ENCODE measurements around the gene KRTAP3-2.

Gene KRTAP3-2

DNA sequence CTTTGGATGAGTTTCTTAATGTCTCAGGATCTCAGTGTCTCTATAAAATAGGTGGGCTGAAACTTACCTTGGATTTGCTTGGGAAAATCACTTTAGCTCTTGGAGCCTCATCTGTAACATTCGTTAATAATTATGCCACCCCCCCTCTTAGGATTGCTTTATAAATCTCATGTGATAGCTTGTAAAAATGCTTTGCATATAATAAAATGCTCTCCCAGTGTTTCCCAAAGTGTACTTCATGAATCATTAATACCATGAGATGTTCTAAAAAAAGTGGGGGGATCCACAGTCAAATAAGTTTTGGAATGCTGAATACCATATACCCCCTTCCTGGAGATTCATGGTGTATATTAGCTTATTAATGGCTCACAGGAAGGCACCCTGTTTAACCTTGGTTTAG, 38.1 kb downstream of the KRTAP3-2 start:
- no peak for DNase-seq

DNA sequence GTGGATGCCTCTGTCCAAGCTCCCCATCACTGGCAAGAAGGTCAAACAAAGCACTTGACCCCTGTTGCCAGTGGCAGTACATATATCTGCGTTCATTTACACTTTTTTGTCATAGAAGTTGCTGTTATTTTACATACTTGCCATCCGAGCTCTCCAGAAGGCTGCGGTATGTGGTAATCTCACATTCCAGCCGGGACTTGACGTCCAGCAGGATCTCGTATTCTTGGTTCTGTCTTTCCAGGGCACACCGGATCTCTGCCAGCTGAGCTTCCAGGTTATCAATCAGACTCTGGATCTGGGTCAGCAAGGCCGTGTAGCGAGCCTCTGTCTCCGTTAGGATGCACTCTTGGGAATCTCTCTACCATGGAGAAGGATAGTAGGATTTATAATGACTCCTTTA, 39.6 kb downstream of the KRTAP3-2 start:
- DNase-seq: no peak

DNA sequence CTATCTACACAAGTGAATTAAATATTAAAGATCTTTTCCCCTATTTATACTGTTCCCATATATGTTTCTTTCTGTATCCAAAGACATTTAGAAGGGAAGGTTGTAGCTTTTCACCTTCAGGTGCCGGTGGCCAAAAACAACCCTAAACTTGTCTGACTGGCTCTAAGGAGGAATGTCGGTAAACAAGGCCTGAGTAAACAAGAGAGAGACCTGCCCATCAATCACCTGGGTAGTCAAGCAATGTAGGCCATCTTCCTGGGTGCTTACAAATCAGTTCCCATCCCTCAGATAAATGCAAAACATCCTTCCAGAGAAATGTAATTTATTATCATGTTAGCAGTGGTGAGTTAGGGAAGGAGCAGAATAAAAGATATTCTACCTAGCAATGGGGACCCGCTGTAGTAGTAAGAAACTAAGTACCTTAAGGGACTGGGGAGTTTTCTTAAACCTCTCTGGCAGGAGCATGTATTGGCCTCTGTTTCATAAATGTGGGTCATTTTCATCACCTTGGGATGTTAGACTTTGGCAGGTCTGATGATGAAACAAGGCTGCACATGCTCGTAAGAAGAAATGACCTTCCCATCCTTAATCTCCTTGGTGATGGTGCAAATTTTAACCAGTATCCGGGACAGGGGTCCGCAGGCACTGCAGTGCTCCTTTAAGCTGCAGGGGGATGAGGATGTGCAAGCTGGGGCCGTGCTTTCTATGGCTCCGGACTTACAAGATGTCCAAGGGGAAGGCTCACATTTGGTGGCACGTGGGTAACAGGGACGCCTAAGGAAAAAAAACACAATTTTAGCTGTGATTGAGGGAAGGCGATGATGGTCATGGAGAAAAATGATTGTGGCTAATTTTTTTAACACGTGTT, 41.4 kb downstream of the KRTAP3-2 start:
- no peak for DNase-seq

DNA sequence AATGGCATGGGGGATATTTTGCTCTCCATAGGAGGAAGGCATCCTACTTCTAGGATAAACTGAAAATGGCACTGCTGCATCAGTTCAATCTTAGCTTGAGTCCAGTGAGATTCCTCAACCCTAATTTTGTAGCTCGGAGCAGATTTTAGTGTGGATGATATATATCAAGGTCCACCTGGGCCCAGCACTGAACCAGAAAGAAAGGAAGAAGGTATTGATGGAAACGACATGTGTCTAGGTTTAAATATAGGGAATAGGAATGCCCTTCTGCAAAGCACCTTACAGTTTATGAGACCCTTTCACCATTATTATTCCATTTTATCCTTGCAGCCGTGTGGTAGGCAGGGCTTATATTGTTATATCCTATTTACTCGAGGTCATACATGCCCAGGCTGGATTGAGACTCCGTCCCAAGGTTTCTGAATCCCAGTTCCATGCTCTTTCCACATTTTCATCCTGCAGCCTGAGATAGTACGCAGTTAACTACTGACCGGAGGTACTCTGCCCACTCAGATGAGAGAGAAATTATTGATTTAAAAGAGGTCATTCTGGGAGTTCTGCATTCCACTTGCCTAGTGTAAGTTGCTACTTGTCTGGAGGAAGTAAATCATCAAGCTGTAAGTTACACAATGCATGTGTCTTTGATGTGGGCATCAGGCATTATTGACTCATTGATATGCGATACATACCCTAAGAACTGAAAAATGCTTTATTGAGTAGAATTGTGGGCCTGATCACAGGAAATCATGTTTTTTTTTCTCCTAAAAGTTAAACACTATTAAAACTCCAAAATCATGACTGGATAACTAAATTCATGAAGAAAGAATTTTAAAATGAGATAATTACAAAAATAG, 43.1 kb downstream of the KRTAP3-2 start:
- DNase-seq: no peak

DNA sequence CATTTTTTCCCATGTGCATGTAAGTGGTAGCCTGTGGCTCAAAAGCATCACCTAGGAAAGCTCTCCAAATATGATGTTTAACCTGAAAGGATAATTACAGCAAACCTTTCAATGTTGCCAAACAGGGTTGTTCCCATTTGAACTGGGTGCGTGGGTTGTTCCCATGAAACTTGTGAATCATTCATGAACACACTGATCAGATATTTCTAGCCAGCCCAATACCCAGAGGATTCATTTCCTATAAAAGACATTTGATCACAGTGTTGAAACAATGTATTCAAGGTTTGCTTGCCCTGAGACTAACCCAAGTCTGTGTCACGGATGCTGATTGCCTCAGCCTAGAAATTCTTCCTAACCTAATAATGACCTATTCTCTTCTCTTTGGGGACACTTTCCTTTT, 45.8 kb downstream of the KRTAP3-2 start:
- no peak for DNase-seq

DNA sequence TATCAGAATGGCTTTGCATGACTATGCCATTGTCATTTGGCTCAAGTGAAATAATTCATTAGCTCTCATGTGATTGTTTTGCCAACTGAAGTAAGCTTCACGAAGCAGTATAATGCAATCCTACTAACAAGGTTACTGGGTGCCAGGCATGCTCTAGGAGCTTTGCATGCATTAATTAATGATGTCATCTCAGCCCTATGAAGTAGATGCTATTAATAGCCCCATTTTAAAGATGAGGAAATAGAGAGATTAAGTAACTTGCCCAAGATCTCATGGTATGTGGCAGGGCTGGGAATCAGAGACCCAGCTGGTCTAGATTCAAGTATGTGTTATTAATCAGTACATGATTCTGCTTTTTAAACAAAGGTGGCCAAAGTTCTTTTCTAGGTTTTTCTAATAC, 47.0 kb downstream of the KRTAP3-2 start:
- DNase-seq: no peak

DNA sequence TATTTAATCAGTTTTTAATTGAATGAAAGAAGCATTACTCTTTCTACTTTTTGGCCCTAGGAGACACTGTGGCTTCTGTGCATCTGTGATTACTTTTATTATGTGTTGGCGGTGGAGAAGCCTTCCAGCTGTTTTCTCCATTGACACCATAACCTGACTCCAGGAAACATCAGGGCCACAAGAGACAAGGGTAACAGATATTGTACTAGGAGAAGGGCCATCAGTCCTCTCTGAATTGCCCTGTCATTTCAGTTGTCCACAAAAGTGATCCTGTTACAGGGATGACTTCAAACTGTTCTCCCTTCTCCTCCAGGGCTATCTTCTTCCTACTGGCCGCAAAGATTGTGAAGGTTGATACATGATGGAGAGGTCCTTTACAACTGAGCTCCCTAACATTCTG, 47.6 kb downstream of the KRTAP3-2 start:
- DNase-seq: no peak

DNA sequence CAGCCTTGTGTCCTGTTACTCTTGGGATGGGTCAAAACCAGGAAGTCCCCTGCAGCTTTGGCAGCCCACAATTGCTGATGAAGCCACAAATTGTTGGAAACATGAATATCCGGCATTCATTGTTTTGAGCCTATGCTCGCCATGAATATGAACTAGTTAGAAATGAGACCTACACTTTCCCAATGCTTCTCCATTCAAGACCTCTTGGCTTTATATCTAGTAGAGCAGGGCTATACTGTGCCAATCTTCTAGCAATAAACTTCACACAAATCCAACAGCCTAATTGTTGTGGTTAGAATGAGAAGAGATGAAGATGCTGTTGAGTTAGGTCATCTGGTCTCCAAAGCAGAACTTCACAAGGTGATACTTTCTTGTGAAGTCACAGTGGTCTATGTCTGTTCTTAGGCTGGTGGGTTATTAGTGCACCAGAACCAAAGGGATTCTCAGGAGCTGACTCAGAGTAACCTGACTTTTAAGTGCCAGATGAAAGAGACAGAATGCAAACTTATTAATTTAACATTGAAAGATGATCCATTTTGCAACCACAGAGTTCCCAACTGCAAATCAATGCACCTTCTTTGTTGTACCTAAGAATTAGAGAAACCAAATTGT, 48.6 kb downstream of the KRTAP3-2 start:
- DNase-seq: no peak

DNA sequence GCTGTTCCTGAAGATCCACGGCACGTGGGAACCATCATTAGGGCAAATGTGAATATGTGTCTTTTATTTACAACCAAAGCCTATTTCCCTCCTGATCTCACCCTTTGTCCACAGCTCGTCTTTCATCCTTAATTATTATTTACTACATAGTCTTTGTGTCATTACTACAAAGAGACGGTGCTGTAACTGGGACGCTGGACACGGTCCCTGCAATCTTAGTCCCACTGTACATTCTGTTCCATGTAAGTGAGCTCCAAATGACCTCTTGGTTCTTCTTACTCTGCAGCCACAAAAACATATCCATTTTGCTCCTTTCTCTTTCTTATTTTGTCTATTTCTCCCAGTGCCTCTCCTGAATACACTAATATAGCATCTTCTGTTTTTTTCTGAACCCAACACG, 49.5 kb downstream of the KRTAP3-2 start:
- no peak for DNase-seq

DNA sequence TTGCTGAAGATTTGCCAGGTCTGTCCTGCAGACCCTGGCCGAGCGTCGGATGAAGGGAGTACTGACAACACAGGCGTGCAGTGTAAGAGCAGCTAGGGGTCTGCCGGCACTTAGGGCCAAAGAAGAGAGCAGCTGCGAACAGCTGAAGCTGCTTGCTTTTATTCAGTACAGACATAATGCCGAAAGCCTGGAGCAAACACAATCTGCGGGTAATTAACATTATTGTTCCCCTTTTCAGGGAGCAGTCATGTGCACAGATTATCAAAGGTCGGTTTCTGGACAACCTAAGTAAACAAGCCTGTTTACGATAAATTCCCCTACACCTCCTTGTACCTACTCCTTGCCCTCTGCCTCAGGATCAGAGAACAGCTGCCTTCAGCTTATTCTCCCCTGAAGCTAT, 50.3 kb downstream of the KRTAP3-2 start:
- peak; percentile 10 for DNase-seq
